AG09319 (cell line): ENCODE measurements around the gene TXNRD3.

ENCODE experiments used
- DNase-seq: peaks from one replicate; pipeline ENCODE4 v3.0.0-alpha.2; 2010; ENCODE audit warnings: low read depth; ENCODE audit errors: extremely low read depth
- TF ChIP-seq, protein P1 (sequence below): IDR thresholded peaks from 2 replicates; pipeline ENCODE4 v1.5.1; 2011; ENCODE audit warnings: low read depth, mild to moderate bottlenecking, inconsistent platforms, low read length, moderate library complexity

Gene TXNRD3

DNA sequence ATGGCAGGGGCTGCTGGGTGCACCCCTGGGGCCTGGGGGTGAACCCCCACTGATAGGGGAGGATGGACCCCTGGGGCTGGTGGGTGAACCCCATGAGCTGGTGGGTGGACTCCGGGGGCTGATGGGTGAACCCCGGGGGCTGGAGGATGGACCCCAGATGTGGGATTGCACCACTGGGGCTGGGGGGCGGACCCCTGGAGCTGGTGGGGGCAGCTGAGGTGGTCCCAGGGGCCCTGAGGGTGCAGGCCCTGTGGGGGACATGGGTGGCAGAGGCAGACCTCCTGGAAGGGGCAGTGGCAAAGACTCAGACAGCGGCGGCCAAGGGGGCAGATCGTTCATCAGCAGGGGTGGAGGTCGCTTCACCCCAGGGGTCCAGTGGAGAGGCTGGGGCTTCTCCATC is 17.4 kb upstream of the TXNRD3 start:
- no peak for DNase-seq
- TF ChIP-seq, protein P1, sequence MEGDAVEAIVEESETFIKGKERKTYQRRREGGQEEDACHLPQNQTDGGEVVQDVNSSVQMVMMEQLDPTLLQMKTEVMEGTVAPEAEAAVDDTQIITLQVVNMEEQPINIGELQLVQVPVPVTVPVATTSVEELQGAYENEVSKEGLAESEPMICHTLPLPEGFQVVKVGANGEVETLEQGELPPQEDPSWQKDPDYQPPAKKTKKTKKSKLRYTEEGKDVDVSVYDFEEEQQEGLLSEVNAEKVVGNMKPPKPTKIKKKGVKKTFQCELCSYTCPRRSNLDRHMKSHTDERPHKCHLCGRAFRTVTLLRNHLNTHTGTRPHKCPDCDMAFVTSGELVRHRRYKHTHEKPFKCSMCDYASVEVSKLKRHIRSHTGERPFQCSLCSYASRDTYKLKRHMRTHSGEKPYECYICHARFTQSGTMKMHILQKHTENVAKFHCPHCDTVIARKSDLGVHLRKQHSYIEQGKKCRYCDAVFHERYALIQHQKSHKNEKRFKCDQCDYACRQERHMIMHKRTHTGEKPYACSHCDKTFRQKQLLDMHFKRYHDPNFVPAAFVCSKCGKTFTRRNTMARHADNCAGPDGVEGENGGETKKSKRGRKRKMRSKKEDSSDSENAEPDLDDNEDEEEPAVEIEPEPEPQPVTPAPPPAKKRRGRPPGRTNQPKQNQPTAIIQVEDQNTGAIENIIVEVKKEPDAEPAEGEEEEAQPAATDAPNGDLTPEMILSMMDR, result no peak

DNA sequence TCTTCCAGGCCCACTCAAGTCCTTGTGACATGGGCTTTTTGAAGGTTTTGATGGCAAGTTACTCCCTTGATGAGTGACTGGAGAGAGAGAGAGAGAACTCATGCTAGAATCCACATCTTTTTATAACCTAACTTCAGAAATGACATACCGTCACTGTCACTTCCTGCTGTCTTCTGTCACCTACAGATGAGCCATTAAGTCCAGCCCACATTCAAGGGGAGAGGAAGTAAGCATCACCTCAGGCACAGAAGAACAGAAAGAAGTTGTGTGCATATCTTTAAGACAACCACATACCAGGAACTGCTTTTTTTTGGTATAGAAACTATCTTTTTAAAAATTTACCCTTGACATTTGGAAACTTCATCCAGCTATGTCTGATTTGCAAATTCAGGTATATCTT is 16.6 kb upstream of the TXNRD3 start:
- no peak for DNase-seq
- TF ChIP-seq, protein P1, result no peak

DNA sequence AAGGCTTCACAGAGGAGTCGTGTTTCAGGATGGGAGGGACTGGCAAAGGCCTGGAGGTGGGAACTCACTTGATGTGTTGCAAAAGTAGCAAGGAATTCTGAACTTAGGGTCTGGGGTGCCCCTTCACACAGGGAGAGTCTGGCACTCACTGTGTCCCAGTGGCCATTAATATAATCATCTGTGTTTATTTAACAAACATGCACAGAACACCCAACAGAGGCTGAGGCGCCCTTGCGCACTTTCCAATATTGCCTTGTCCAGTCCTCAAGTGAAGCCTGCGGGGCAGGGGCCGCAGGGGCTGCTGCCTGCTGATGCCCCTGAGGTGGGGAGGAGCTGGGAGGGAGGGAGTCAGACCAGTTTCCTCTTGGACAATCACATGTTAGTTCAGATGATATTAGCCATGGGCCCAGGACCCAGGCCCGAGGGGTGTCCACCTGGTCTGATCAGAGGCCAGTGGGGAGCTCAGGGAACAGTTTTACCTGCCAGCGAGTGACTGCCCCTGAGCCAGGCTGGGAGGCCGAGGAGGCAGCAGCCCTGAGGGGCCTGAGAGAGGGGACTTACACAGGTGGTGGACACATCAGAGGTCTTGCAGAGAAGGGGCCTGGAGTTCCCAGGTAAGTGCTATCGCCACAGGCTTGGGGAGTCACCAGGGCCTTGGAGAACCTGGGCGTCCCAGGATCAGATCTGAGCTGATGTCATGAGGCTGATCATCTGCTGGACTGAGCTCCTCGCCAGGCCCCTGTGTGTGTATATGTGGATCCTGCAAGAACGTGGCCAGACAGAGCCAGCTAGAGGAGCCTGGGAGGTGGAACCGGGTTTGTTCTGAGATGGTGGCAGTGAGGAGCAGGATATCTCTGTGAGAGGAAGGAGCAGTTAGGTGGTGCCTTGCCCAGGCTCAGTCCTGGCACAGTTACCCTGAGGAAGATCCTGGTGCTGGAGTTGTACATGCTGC is 13.8 kb upstream of the TXNRD3 start:
- no peak for DNase-seq
- TF ChIP-seq, protein P1, result no peak

DNA sequence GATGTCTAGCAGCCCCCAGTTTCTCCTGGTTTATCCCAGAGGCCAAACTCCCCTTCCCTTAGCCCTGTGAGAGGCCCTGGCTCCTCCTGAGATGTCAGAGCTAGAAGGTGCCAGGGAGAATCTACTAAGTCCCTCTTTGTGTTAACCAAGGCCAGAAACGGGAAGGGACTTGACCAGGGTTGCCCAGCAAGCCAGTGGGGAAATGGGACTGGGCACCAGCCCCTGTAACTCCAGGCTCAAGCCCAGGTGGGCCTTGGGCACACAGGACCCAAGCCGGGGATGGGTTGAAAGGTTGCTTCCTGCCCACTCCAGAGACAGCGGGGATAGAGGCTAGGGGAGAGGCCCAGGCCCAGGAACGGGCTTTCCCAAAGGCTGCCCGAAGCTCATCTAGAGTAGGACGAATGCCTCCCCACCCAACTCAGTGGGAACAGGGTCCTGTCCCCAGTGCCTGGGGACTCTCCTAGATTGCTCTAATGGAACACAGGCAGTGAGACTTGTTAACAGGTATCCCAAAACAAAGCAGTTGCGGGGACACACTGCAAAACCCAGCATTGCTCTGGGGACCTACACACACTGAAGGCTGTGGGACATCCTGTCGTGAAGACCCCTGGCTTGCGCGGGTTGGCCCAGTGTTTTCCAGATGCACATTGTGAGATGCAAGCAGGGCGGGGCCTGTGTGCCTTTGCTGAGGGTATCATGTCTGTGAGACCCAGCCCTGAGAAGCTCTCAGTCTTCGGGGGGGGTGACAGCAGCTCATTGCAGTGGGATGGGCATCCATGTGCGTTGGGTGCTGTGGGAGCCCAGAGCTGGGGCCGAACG is 12.9 kb upstream of the TXNRD3 start:
- DNase-seq, result no peak

DNA sequence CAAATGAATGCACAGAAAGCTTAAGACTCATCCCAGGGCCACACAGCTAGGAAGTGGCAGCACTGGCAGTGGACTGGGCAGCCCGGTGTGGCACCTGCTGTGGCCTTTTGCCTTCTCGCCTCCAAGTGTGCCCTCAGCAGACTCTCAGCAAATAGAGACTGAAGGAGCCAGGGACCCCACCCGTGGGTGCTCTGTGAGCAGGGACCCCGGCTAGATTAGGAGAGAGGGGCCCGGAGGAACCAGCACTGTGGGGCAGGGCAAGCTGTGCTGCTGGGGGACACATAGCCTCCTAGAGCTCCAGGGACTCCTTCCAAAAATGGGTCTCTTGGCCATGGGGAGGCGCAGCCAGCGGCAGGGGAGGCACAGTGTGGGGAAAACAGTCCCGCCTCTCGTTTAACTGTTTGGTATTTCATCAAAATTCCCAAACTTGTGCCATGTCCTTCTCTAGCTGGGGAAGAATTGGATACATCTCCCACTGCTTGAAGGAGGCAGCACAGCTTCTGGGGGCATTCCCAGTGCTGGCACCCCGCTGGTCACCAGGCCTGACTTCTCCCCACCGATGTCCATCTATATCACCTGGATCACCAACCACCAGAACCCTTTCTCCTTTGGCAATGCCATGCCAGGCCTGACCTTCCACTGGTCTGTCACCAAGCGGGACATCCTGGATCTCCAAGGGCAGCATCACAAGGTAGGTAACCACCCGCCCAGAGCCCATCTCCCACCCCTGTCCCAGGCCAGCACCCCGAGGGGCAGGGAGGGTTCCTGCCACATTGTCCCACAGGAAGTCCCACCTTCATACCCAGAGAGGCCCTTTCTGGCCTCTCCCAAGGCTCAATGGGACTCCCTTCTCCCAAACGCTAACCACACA is 12.0 kb upstream of the TXNRD3 start:
- DNase-seq, result no peak
- TF ChIP-seq, protein P1, result no peak

More for the DNA sequence above, 12.9 kb upstream of the TXNRD3 start:
- TF ChIP-seq, protein P1, result no peak

DNA sequence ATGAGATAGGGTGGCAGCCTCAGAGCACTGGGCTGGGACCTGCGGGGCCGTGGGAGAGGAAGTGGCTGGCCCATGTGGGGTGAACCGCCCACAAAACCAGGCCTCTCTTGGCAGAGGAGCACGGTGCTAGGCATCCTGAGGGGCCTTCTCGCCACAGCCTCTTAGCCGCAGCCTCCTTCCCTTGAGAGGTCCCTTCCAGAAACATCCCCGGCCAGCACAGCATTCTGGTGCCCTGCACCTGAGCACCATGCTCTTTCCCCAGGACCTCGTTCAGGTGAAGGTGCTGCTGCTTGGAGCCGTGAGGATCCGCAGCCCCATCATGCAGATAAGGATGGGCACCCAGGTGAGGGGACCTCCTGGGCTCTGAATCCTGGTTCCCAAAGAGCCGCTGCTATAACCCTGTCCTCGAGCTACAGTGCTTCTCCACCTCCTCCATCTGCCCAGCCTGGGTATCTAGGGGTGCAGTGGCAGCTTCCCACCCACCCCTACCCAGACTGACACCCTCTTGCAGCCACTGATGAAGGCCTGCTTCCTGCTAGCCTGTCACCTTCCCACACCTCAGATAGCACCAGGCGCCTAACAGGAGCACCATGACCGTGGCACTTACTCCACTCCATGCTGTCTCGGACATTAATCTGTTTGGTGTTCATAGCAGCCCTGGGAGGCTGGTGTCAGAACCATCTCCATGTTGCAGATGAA is 11.2 kb upstream of the TXNRD3 start:
- TF ChIP-seq, protein P1, result no peak

More for the DNA sequence above, 11.2 kb upstream of the TXNRD3 start:
- DNase-seq, result no peak
